K562 (cell line): ENCODE measurements around the gene PLEKHH3. TPM values are rescaled to one million over a fixed set of nuclear protein-coding genes. Genes with fewer than 3 reads are reported as not detected.

ENCODE experiments used
- CHD4 ChIP-seq: fragments of 200-600 bp; sonication (generic); IDR thresholded peaks from 3 replicates; pipeline ENCODE4 v1.6.1; 2012; ENCODE audit warnings: low read depth, mild to moderate bottlenecking, mixed read lengths, low read length, inconsistent platforms; ENCODE audit not compliant: insufficient read depth, insufficient replicate concordance, poor library complexity, severe bottlenecking
- DMBX1 ChIP-seq: fragments of 250-450 bp; sonication (Bioruptor Pico); IDR thresholded peaks from 2 replicates; pipeline ENCODE4 v1.8.0; 2022; ENCODE audit warnings: inconsistent platforms, mild to moderate bottlenecking, moderate library complexity, borderline replicate concordance
- EP300 ChIP-seq: IDR thresholded peaks from 2 replicates; pipeline ENCODE4 v1.6.1; 2012; ENCODE audit warnings: low read length, improper control_type of control experiment
- FOXK1 ChIP-seq: sonication (generic); formaldehyde crosslinking; IDR thresholded peaks from 2 replicates; pipeline ENCODE4 v1.8.0; 2022; ENCODE audit warnings: missing genetic modification reagents, mild to moderate bottlenecking, borderline replicate concordance
- GATA2 ChIP-seq: sonication (generic); formaldehyde crosslinking; IDR thresholded peaks from 2 replicates; pipeline ENCODE4 v1.4.0; 2020; ENCODE audit warnings: mild to moderate bottlenecking, missing genetic modification reagents
- HSF4 ChIP-seq: fragments of 250-450 bp; sonication (Bioruptor Pico); IDR thresholded peaks from 2 replicates; pipeline ENCODE4 v2.1.2; 2022; ENCODE audit warnings: mild to moderate bottlenecking, moderate library complexity, borderline replicate concordance
- KAT2B ChIP-seq: IDR thresholded peaks from one replicate; pipeline ENCODE4 v1.6.1; 2012; ENCODE audit warnings: low read depth, mild to moderate bottlenecking, control low read depth, inconsistent platforms, low read length, moderate library complexity
- NR1H2 ChIP-seq: sonication (generic); formaldehyde crosslinking; IDR thresholded peaks from 2 replicates; pipeline ENCODE4 v1.4.0; 2020; ENCODE audit warnings: mild to moderate bottlenecking, missing genetic modification reagents
- PURB ChIP-seq: sonication (generic); formaldehyde crosslinking; IDR thresholded peaks from 2 replicates; pipeline ENCODE4 v1.9.0; 2021; ENCODE audit warnings: low read depth, mild to moderate bottlenecking, missing genetic modification reagents
- TAF1 ChIP-seq: IDR thresholded peaks from 2 replicates; pipeline ENCODE4 v1.6.1; 2011; ENCODE audit warnings: mild to moderate bottlenecking, low read length, moderate library complexity; ENCODE audit not compliant: insufficient read depth, control insufficient read depth, severe bottlenecking; ENCODE audit errors: extremely low read depth
- TRIM24 ChIP-seq, 2 experiments: fragments of 450-650 bp; IDR thresholded peaks; 2 replicates each; pipeline ENCODE4 v1.6.1; 2016
- ZBTB33 ChIP-seq: sonication (generic); formaldehyde crosslinking; IDR thresholded peaks from 2 replicates; pipeline ENCODE4 v1.8.1; 2023; ENCODE audit warnings: mild to moderate bottlenecking, missing genetic modification reagents
- ZFP1 ChIP-seq: fragments of 450-650 bp; formaldehyde crosslinking; IDR thresholded peaks from 2 replicates; pipeline ENCODE4 v1.4.0; 2020; ENCODE audit warnings: mild to moderate bottlenecking, mixed read lengths
- ZNF134 ChIP-seq: fragments of 250-450 bp; sonication (Bioruptor Pico); conservative IDR thresholded peaks from 2 replicates; pipeline ENCODE4 v1.4.0; 2020
- ZNF143 ChIP-seq: sonication (generic); formaldehyde crosslinking; IDR thresholded peaks from 2 replicates; pipeline ENCODE4 v1.9.0; 2022; ENCODE audit warnings: mild to moderate bottlenecking, missing genetic modification reagents
- ZNF436 ChIP-seq: fragments of 250-450, 450-650 bp; sonication (Bioruptor Pico); formaldehyde crosslinking; IDR thresholded peaks from 2 replicates; pipeline ENCODE4 v1.7.0; 2020; ENCODE audit warnings: mild to moderate bottlenecking
- ZNF583 ChIP-seq: fragments of 250-450 bp; sonication (Bioruptor Pico); IDR thresholded peaks from 2 replicates; pipeline ENCODE4 v1.4.0; 2020
- ZNF584 ChIP-seq: fragments of 200-800 bp; sonication (Bioruptor generic); IDR thresholded peaks from 2 replicates; pipeline ENCODE4 v1.6.1; 2016; ENCODE audit warnings: low read depth, mild to moderate bottlenecking, missing genetic modification characterization, missing compliant biosample characterization
- polyA plus RNA-seq, 8 experiments: library from polyadenylated mRNA; depleted of rRNA in 4 of 8; stranded (reverse) in 5 of 8; unstranded in 3 of 8; fragments of >200 nt; fragmentation: Nextera tagmentation in 2 of 8; fragmentation: Illumina TruSeq in 1 of 8; extraction: Ambion mirVana in 2 of 8; extraction: Trizol in 1 of 8; gene quantifications; 2 replicates each; pipeline versions ENCODE4 v1.2.1 to v1.2.3, GENCODE V29; 2011 to 2014; ENCODE audit warnings: inconsistent platforms in 1 of 8, missing spikeins in 1 of 8
- total RNA-seq, 7 experiments: library from RNA; depleted of rRNA in 6 of 7; stranded (reverse); fragments of >200 nt in 6 of 7; fragmentation: Illumina TruSeq in 2 of 7; extraction: Trizol in 2 of 7; gene quantifications; 2 replicates each; pipeline versions ENCODE4 v1.2.1 to v1.2.3, GENCODE V29; 2011 to 2021; ENCODE audit warnings: low replicate concordance in 1 of 7
- TF ChIP-seq, protein P1 (sequence below): IDR thresholded peaks from 2 replicates; pipeline ENCODE4 v1.6.1; 2011; ENCODE audit warnings: borderline replicate concordance, low read depth, mild to moderate bottlenecking, moderate library complexity, low read length; ENCODE audit not compliant: insufficient read depth, poor library complexity, severe bottlenecking
- TF ChIP-seq, protein P2 (sequence below): sonication (generic); formaldehyde crosslinking; IDR thresholded peaks from 2 replicates; pipeline ENCODE4 v1.5.0; 2020; ENCODE audit warnings: missing genetic modification reagents
- TF ChIP-seq, protein P3 (sequence below): fragments of 450-650 bp; IDR thresholded peaks from 2 replicates; pipeline ENCODE4 v1.6.1; 2014; ENCODE audit warnings: low read depth, mild to moderate bottlenecking, moderate library complexity, borderline replicate concordance

PLEKHH3 gene
- total and polyA plus RNA-seq, 9 of the 15 experiments (the other 6 are each of a cell fraction or from before 2014, with no cell fraction given): 0.58 to 34.5 (median 5.0) TPM

GRCh38 chr17:42623732-42624596 is 52.8 kb downstream of the PLEKHH3 start (continued):
- TF ChIP-seq, protein P1, sequence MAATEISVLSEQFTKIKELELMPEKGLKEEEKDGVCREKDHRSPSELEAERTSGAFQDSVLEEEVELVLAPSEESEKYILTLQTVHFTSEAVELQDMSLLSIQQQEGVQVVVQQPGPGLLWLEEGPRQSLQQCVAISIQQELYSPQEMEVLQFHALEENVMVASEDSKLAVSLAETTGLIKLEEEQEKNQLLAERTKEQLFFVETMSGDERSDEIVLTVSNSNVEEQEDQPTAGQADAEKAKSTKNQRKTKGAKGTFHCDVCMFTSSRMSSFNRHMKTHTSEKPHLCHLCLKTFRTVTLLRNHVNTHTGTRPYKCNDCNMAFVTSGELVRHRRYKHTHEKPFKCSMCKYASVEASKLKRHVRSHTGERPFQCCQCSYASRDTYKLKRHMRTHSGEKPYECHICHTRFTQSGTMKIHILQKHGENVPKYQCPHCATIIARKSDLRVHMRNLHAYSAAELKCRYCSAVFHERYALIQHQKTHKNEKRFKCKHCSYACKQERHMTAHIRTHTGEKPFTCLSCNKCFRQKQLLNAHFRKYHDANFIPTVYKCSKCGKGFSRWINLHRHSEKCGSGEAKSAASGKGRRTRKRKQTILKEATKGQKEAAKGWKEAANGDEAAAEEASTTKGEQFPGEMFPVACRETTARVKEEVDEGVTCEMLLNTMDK: no peak
- TF ChIP-seq, protein P2, sequence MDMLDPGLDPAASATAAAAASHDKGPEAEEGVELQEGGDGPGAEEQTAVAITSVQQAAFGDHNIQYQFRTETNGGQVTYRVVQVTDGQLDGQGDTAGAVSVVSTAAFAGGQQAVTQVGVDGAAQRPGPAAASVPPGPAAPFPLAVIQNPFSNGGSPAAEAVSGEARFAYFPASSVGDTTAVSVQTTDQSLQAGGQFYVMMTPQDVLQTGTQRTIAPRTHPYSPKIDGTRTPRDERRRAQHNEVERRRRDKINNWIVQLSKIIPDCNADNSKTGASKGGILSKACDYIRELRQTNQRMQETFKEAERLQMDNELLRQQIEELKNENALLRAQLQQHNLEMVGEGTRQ: no peak
- no peak for TF ChIP-seq KAT2B
- TF ChIP-seq ZNF143 (CRISPR knock-in tag): no peak; the same call in 1 of the 2 replicates
- TF ChIP-seq FOXK1 (CRISPR knock-in tag): no peak
- TF ChIP-seq ZFP1 (CRISPR knock-in tag): no peak
- TF ChIP-seq, protein P3, sequence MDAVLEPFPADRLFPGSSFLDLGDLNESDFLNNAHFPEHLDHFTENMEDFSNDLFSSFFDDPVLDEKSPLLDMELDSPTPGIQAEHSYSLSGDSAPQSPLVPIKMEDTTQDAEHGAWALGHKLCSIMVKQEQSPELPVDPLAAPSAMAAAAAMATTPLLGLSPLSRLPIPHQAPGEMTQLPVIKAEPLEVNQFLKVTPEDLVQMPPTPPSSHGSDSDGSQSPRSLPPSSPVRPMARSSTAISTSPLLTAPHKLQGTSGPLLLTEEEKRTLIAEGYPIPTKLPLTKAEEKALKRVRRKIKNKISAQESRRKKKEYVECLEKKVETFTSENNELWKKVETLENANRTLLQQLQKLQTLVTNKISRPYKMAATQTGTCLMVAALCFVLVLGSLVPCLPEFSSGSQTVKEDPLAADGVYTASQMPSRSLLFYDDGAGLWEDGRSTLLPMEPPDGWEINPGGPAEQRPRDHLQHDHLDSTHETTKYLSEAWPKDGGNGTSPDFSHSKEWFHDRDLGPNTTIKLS: no peak
- peak; percentile 91 for TF ChIP-seq EP300
- peak; percentile 66; the same call in 1 of the 2 replicates for TF ChIP-seq ZNF584 (CRISPR knock-in tag)
- TF ChIP-seq DMBX1 (CRISPR knock-in tag): peak; percentile 80
- TF ChIP-seq HSF4 (CRISPR knock-in tag): no peak
- TF ChIP-seq ZNF583 (CRISPR knock-in tag): peak; percentile 66; the same call in 1 of the 2 replicates
- TF ChIP-seq ZNF134 (CRISPR knock-in tag): peak; percentile 53; the same call in 1 of the 2 replicates
- no peak; the same call in 1 of the 2 replicates for TF ChIP-seq GATA2 (CRISPR knock-in tag)
- no peak for TF ChIP-seq ZBTB33 (CRISPR knock-in tag)
- TF ChIP-seq TAF1: no peak
- TF ChIP-seq TRIM24 (IDR thresholded peaks at IDR 0.05): peak; percentile 79 to 82
- no peak for TF ChIP-seq ZNF436 (CRISPR knock-in tag)
- no peak for TF ChIP-seq PURB
- no peak for TF ChIP-seq CHD4
- TF ChIP-seq NR1H2: no peak
